ENCODE data around the gene DENND11. TPM values are rescaled to one million over a fixed set of nuclear protein-coding genes. Genes with fewer than 3 reads are reported as not detected.

DENND11 gene
- polyA plus RNA-seq, 1 of the 3 experiments (the other 2 are of a cell fraction): 5.5 TPM

- Histone ChIP-seq H4K20me1 (ENCODE audit: insufficient read depth) (peaks cover 34% of the 10 kb centered on the region), H3K4me2 (no peak overlapping the region), H3K9me2 (no peaks in the 10 kb centered on the region), H3F3A (replicated peaks; ENCODE audit: insufficient read depth) (peaks cover 5% of the 10 kb centered on the region), H3K9ac (no peak overlapping the region), H3K27me3 (ENCODE audit: insufficient read depth) (no peaks in the 10 kb centered on the region), H3K9me3 (no peaks in the 10 kb centered on the region), H3K79me2 (ENCODE audit: insufficient read depth) (peaks cover 93% of the 10 kb centered on the region), H3K36me3 (replicated peaks in 1 of 2; ENCODE audit: control insufficient read depth in 1 of 2, insufficient read depth in 2 of 2, low read length in 1 of 2) (no peaks in the 10 kb centered on the region), H2AFZ (ENCODE audit: low read depth) (no peak overlapping the region), H3K4me1 (ENCODE audit: control insufficient read depth in 1 of 2, insufficient read depth in 2 of 2, low read depth in 1 of 2, low read length in 1 of 2) (peaks cover 14 to 16% of the 10 kb centered on the region in 2 experiments; a peak in 2 of 4 replicates), H3K27ac (ENCODE audit: low read depth in 2 of 2, low read length in 1 of 2) (no peak overlapping the region), H3K4me3 (ENCODE audit: low read depth in 2 of 2, low read length in 1 of 2) (no peak overlapping the region)
- POLR2A ChIA-PET: no interaction called here
- TF ChIP-seq REST (IDR thresholded peaks at IDR 0.05; ENCODE audit: low read depth, low read length): no peak
- no peak for TF ChIP-seq USF2 (IDR thresholded peaks at IDR 0.05; ENCODE audit: borderline replicate concordance, low read depth, low read length)
- TF ChIP-seq NFIC (IDR thresholded peaks at IDR 0.05; ENCODE audit: borderline replicate concordance): no peak
- no peak for TF ChIP-seq YY1 (IDR thresholded peaks at IDR 0.05; ENCODE audit: low read depth)
- no peak for TF ChIP-seq ELF1 (IDR thresholded peaks at IDR 0.05)
- TF ChIP-seq RXRA (IDR thresholded peaks at IDR 0.05; ENCODE audit: borderline replicate concordance, low read depth): no peak
- 77% methylated on average over 6 of the region's 6 CpGs for WGBS (ENCODE audit: low lambda C conversion rate)
- DNase-seq: no peak
- CTCF ChIA-PET: interaction anchor here (0.6 to 1.3 kb wide), 8 partner anchors 19 to 90 kb away, joined by 3 to 5 read pairs (median 4); partner anchors contain the start of gene SSBP1
Observed at GRCh38 chr7:141695803-141696289, 6.1 kb downstream of the DENND11 start.

- H2AFZ ChIP-seq (ENCODE audit: low read depth): no peak overlapping the region
- H3K79me2 ChIP-seq (ENCODE audit: insufficient read depth): peaks cover 95% of the 10 kb centered on the region
- peaks cover 10 to 16% of the 10 kb centered on the region in 2 experiments; a peak in 2 of 4 replicates for H3K4me1 ChIP-seq (ENCODE audit: control insufficient read depth in 1 of 2, insufficient read depth in 2 of 2, low read depth in 1 of 2, low read length in 1 of 2)
- no peak for DNase-seq
- H3K27me3 ChIP-seq (ENCODE audit: insufficient read depth): no peaks in the 10 kb centered on the region
- 97% methylated on average over 3 of the region's 3 CpGs for WGBS (ENCODE audit: low lambda C conversion rate)
- H3F3A ChIP-seq (replicated peaks; ENCODE audit: insufficient read depth): peaks cover 5% of the 10 kb centered on the region
- ChIA-PET POLR2A (no interaction called here), CTCF (interaction anchor here (0.8 to 1.4 kb wide), 4 partner anchors 39 to 93 kb away, joined by 3 to 5 read pairs (median 3); partner anchors contain the start of gene SSBP1)
- H3K27ac ChIP-seq (ENCODE audit: low read depth in 2 of 2, low read length in 1 of 2): no peak overlapping the region
- H4K20me1 ChIP-seq (ENCODE audit: insufficient read depth): peaks cover 27% of the 10 kb centered on the region
- H3K4me2 ChIP-seq: no peak overlapping the region
- no peak overlapping the region for H3K4me3 ChIP-seq (ENCODE audit: low read depth in 2 of 2, low read length in 1 of 2)
- H3K9me2 ChIP-seq: no peaks in the 10 kb centered on the region
- H3K36me3 ChIP-seq (replicated peaks in 1 of 2; ENCODE audit: control insufficient read depth in 1 of 2, insufficient read depth in 2 of 2, low read length in 1 of 2): no peaks in the 10 kb centered on the region
- no peaks in the 10 kb centered on the region for H3K9me3 ChIP-seq
- TF ChIP-seq SMC3 (IDR thresholded peaks at IDR 0.05; ENCODE audit: low read depth, low read length): no peak
- no peak overlapping the region for H3K9ac ChIP-seq
Observed at GRCh38 chr7:141693082-141693481, 8.9 kb downstream of the DENND11 start.

Measured in SK-N-SH (cell line).